PC-3 (cell line): ENCODE measurements around the gene PSORS1C1. TPM values are rescaled to one million over a fixed set of nuclear protein-coding genes. Genes with fewer than 3 reads are reported as not detected.
A peak's percentile ranks its signal among the peaks of the same experiment; 100 is the strongest.
"Not testable (repeated sequence)": the region's sequence is repeated elsewhere in the genome, so short reads cannot be mapped to it uniquely, and the experiment has no call there.

Source experiments
- ATAC-seq: fragments of 200-7000 bp; cut with Tn5 transposase; 2 replicates; pipeline ENCODE4 v1.9.1; 2020; ENCODE audit warnings: mild to moderate bottlenecking, moderate library complexity
- Bru-seq: library from RNA; stranded (reverse); fragments of 400-500 nt; gene quantifications from one replicate; lab custom pipeline; 2021; lab: Mats Ljungman, UMichigan
- BruChase-seq, 2 experiments: library from RNA; stranded (reverse); fragments of 400-500 nt; gene quantifications; one replicate each; lab custom pipeline; 2021; lab: Mats Ljungman, UMichigan
- BruUV-seq: library from RNA; stranded (reverse); fragments of 400-500 nt; replicated peaks from 2 replicates; lab custom pipeline; 2021; lab: Mats Ljungman, UMichigan
- CTCF ChIA-PET: fragments of 300-600 bp; sonication (Branson Sonifier 250); formaldehyde crosslinking; loops from one replicate; lab custom pipeline; 2022; ENCODE audit warnings: antibody characterized with exemption; lab: Charles Lee
- POLR2A ChIA-PET: fragments of 300-600 bp; sonication (Branson Sonifier 250); formaldehyde crosslinking; loops from one replicate; lab custom pipeline; 2022; ENCODE audit warnings: antibody characterized with exemption; ENCODE audit not compliant: unreplicated experiment; lab: Charles Lee
- DNase-seq: peaks from one replicate; pipeline ENCODE4 v3.0.0-alpha.2; 2015
- H2AFZ ChIP-seq: fragments of 300-600 bp; sonication (generic); 2 replicates; pipeline ENCODE4 v1.6.0; 2016; ENCODE audit warnings: antibody characterized with exemption, low read length
- H3F3A ChIP-seq: fragments of 300-600 bp; sonication (generic); one replicate; pipeline ENCODE4 v1.6.0; 2017; ENCODE audit warnings: antibody characterized with exemption, low read length, control low read depth, mild to moderate bottlenecking; ENCODE audit not compliant: unreplicated experiment
- H3K27ac ChIP-seq: fragments of 300-600 bp; sonication (generic); 2 replicates; pipeline ENCODE4 v1.5.1; 2016; ENCODE audit warnings: mild to moderate bottlenecking, low read length
- H3K27me3 ChIP-seq: fragments of 300-600 bp; sonication (generic); 2 replicates; pipeline ENCODE4 v1.6.1; 2016; ENCODE audit warnings: low read length, mixed read lengths
- H3K36me3 ChIP-seq: fragments of 300-600 bp; sonication (generic); 2 replicates; pipeline ENCODE4 v1.6.1; 2016; ENCODE audit warnings: low read depth, mixed run types, low read length, mixed read lengths
- H3K4me1 ChIP-seq: fragments of 300-600 bp; sonication (generic); 2 replicates; pipeline ENCODE4 v1.5.1; 2016; ENCODE audit warnings: low read length; ENCODE audit not compliant: insufficient read depth
- H3K4me2 ChIP-seq: fragments of 300-600 bp; sonication (generic); 2 replicates; pipeline ENCODE4 v1.6.0; 2016; ENCODE audit warnings: low read length
- H3K4me3 ChIP-seq: fragments of 300-600 bp; sonication (generic); 2 replicates; pipeline ENCODE4 v1.5.1; 2016; ENCODE audit warnings: mild to moderate bottlenecking, low read length, mixed read lengths
- H3K79me2 ChIP-seq: fragments of 300-600 bp; sonication (generic); 2 replicates; pipeline ENCODE4 v1.6.1; 2017; ENCODE audit warnings: low read length, mixed read lengths
- H3K9ac ChIP-seq: fragments of 300-600 bp; sonication (generic); 2 replicates; pipeline ENCODE4 v1.6.0; 2016; ENCODE audit warnings: mild to moderate bottlenecking, low read length
- H3K9me2 ChIP-seq: fragments of 300-600 bp; sonication (generic); replicated peaks from 2 replicates; pipeline ENCODE4 v1.6.1; 2016; ENCODE audit warnings: mixed run types, low read length, mixed read lengths
- H3K9me3 ChIP-seq: fragments of 300-600 bp; sonication (generic); 2 replicates; pipeline ENCODE4 v1.6.1; 2016; ENCODE audit warnings: low read length, mixed read lengths
- H4K20me1 ChIP-seq: fragments of 300-600 bp; sonication (generic); 2 replicates; pipeline ENCODE4 v1.6.1; 2016; ENCODE audit warnings: low read length, mixed read lengths
- CTCF ChIP-seq: fragments of 300-600 bp; sonication (generic); conservative IDR thresholded peaks from 2 replicates; pipeline ENCODE4 v1.5.1; 2017; ENCODE audit warnings: antibody characterized with exemption, low read depth, mild to moderate bottlenecking, low read length
- EZH2 ChIP-seq: fragments of 300-600 bp; sonication (generic); IDR thresholded peaks from one replicate; pipeline ENCODE4 v1.6.1; 2017; ENCODE audit warnings: antibody characterized with exemption, mild to moderate bottlenecking, low read length; ENCODE audit not compliant: unreplicated experiment
- EZH2phosphoT487 ChIP-seq: fragments of 300-600 bp; sonication (generic); IDR thresholded peaks from 2 replicates; pipeline ENCODE4 v1.6.1; 2018; ENCODE audit warnings: mild to moderate bottlenecking, antibody characterized with exemption, low read length, borderline replicate concordance
- intact Hi-C: fragments of 100-400 bp; cut with micrococcal nuclease; formaldehyde crosslinking; loops from 2 replicates; pipeline ENCODE4 v1.9.0; 2023
- long read RNA-seq: library from polyadenylated mRNA; unstranded; transcript quantifications from one replicate; pipeline ENCODE4 v2.0.0, GENCODE V29; 2021; ENCODE audit not compliant: unreplicated experiment
- total RNA-seq: library from RNA; depleted of rRNA; stranded (reverse); fragments of >200 nt; gene quantifications from 2 replicates; pipeline ENCODE4 v1.2.3, GENCODE V29; 2014; rRNA removed

PSORS1C1 gene
- 2.0 and 5.5 TPM in 2 replicates for total RNA-seq
- Bru-seq, nascent RNA, result percentile 70 among the genes with signal in this experiment
- BruChase-seq, experiment 1, labeled RNA remaining after a 6-hour chase, result percentile 60 among the genes with signal in this experiment
- BruChase-seq, experiment 2, labeled RNA remaining after a 2-hour chase, result percentile 71 among the genes with signal in this experiment
- long read RNA-seq, partial matches to known transcripts, result 1 of 18 reads
- long read RNA-seq, other reads (novel, unspliced or antisense), result 17 of 18 reads

- H3K79me2 ChIP-seq, result peaks cover 26% of the 10 kb centered on the region
- H3K4me3 ChIP-seq, result peak within 1 kb of the TSS; percentile 62
- H3K9ac ChIP-seq, result peak within 1 kb of the TSS; percentile 68
- TF ChIP-seq EZH2phosphoT487 (no peak), CTCF (no peak), EZH2 (no peak)
- CTCF ChIA-PET, result interaction anchor here (0.6 to 1.4 kb wide), 4 partner anchors 12 to 200 kb away, joined by 5 to 20 read pairs (median 5); partner anchors contain the start of gene VARS2
- H3K9me3 ChIP-seq, result no peaks in the 10 kb centered on the region
- no peaks in the 10 kb centered on the region for H3K27me3 ChIP-seq
- H3K4me1 ChIP-seq, result peaks cover 36% of the 10 kb centered on the region
- H3F3A ChIP-seq, result no peaks in the 10 kb centered on the region
- ATAC-seq, result peak; percentile 98
- H3K36me3 ChIP-seq, result no peaks in the 10 kb centered on the region
- peak; percentile 97 for DNase-seq
- BruUV-seq, result TSS peak; percentile 62
- no peaks in the 10 kb centered on the region for H4K20me1 ChIP-seq
- peak within 1 kb of the TSS; percentile 84 for H3K4me2 ChIP-seq
- peak within 1 kb of the TSS; percentile 37 for H2AFZ ChIP-seq
- POLR2A ChIA-PET, result interaction anchor here (0.6 kb wide), 1 partner anchor 246 kb away, joined by 3 read pairs; no protein-coding TSS in a partner anchor
- intact Hi-C loops, result no loop called here
- no peaks in the 10 kb centered on the region for H3K9me2 ChIP-seq
- H3K27ac ChIP-seq, result peak within 1 kb of the TSS; percentile 90
Measured at GRCh38 chr6:31114541-31114878, at the start of gene PSORS1C1. Gene PSORS1C1 (plus strand): TSS chr6:31114800. CDS start chr6:31129633, 14,833 bp downstream.

- Histone ChIP-seq H3K4me1 (peaks cover under 1% of the 10 kb centered on the region), H3K36me3 (no peaks in the 10 kb centered on the region), H3K4me2 (no peak overlapping the region), H3K27me3 (no peaks in the 10 kb centered on the region), H4K20me1 (no peaks in the 10 kb centered on the region), H3K9ac (no peak overlapping the region), H3F3A (no peaks in the 10 kb centered on the region), H3K4me3 (no peak overlapping the region), H3K27ac (no peak overlapping the region), H3K9me2 (no peaks in the 10 kb centered on the region), H3K79me2 (no peaks in the 10 kb centered on the region), H3K9me3 (no peaks in the 10 kb centered on the region), H2AFZ (no peak overlapping the region)
- POLR2A ChIA-PET, result no interaction called here
- no peak for TF ChIP-seq EZH2phosphoT487
- TF ChIP-seq EZH2, result no peak
- no peak for TF ChIP-seq CTCF
- CTCF ChIA-PET, result no interaction called here
- ATAC-seq, result no peak
- DNase-seq, result no peak
- no TSS peak for BruUV-seq
- intact Hi-C loops, result no loop called here
Measured at GRCh38 chr6:31065556-31065955, 49.0 kb upstream of the PSORS1C1 start.

- H3F3A ChIP-seq, ATAC-seq, H2AFZ ChIP-seq, H3K36me3 ChIP-seq, BruUV-seq, H3K4me2 ChIP-seq, CTCF ChIA-PET, H4K20me1 ChIP-seq, intact Hi-C loops, H3K9ac ChIP-seq, H3K79me2 ChIP-seq, DNase-seq, H3K27me3 ChIP-seq, POLR2A ChIA-PET, H3K9me3 ChIP-seq, H3K27ac ChIP-seq, H3K4me1 ChIP-seq, H3K9me2 ChIP-seq, H3K4me3 ChIP-seq: not testable (repeated sequence)
Measured at GRCh38 chr6:31067028-31067427, 47.6 kb upstream of the PSORS1C1 start.

- H3K9me3 ChIP-seq, H3F3A ChIP-seq, H3K4me1 ChIP-seq, H3K9me2 ChIP-seq, H3K27me3 ChIP-seq, H3K27ac ChIP-seq, intact Hi-C loops, H2AFZ ChIP-seq, H4K20me1 ChIP-seq, BruUV-seq, H3K79me2 ChIP-seq, H3K4me3 ChIP-seq, ATAC-seq, H3K36me3 ChIP-seq, DNase-seq, H3K4me2 ChIP-seq, H3K9ac ChIP-seq, POLR2A ChIA-PET: not testable (repeated sequence)
- CTCF ChIA-PET, result interaction anchor here (0.6 to 1.5 kb wide), 2 partner anchors 92 to 152 kb away, joined by 3 to 7 read pairs; no protein-coding TSS in a partner anchor
Measured at GRCh38 chr6:31067891-31068668, 46.5 kb upstream of the PSORS1C1 start.
